Astrocyte (in vitro differentiated cells and primary cell): ENCODE results near the gene C19orf53.

Experiments
- EZH2 ChIP-seq: IDR thresholded peaks from 2 replicates; pipeline ENCODE4 v1.6.1; 2012; ENCODE audit warnings: mild to moderate bottlenecking, low read length, inconsistent platforms; ENCODE audit not compliant: insufficient read depth
- TF ChIP-seq, protein P1 (sequence below): IDR thresholded peaks from 2 replicates; pipeline ENCODE4 v1.5.1; 2011; ENCODE audit warnings: low read depth, mild to moderate bottlenecking, inconsistent platforms, low read length, moderate library complexity; ENCODE audit not compliant: insufficient read depth

GRCh38 chr19:13812544-13812943 lies 38.3 kb downstream of the C19orf53 start:
- TF ChIP-seq, protein P1, sequence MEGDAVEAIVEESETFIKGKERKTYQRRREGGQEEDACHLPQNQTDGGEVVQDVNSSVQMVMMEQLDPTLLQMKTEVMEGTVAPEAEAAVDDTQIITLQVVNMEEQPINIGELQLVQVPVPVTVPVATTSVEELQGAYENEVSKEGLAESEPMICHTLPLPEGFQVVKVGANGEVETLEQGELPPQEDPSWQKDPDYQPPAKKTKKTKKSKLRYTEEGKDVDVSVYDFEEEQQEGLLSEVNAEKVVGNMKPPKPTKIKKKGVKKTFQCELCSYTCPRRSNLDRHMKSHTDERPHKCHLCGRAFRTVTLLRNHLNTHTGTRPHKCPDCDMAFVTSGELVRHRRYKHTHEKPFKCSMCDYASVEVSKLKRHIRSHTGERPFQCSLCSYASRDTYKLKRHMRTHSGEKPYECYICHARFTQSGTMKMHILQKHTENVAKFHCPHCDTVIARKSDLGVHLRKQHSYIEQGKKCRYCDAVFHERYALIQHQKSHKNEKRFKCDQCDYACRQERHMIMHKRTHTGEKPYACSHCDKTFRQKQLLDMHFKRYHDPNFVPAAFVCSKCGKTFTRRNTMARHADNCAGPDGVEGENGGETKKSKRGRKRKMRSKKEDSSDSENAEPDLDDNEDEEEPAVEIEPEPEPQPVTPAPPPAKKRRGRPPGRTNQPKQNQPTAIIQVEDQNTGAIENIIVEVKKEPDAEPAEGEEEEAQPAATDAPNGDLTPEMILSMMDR = no peak
- TF ChIP-seq EZH2 = no peak
